Liver (tissue), 3 donors: ENCODE measurements around the gene NR3C1.

Source experiments
- GABPA ChIP-seq, 2 donors: IDR thresholded peaks in 1 of 2; conservative IDR thresholded peaks in 1 of 2; 2 replicates each; pipeline ENCODE4 v1.6.1; 2016; ENCODE audit warnings: antibody characterized with exemption in 2 of 2, mild to moderate bottlenecking in 1 of 2, moderate library complexity in 1 of 2
- RAD21 ChIP-seq, 2 donors: IDR thresholded peaks; 2 replicates each; pipeline ENCODE4 v1.6.1; 2016; ENCODE audit warnings: antibody characterized with exemption in 2 of 2, mild to moderate bottlenecking in 2 of 2
- TAF1 ChIP-seq: conservative IDR thresholded peaks from 2 replicates; pipeline ENCODE4 v1.6.1; 2016; ENCODE audit warnings: antibody characterized with exemption, mild to moderate bottlenecking
- ZBTB33 ChIP-seq: IDR thresholded peaks from 2 replicates; pipeline ENCODE4 v1.6.1; 2016; ENCODE audit warnings: antibody characterized with exemption
- TF ChIP-seq, protein P1 (sequence below): fragments of 150-350 bp; IDR thresholded peaks from 2 replicates; pipeline ENCODE4 v1.5.1; 2017; ENCODE audit warnings: improper control_type of control experiment, low read depth, low read length; ENCODE audit not compliant: missing input control
- TF ChIP-seq, protein P2 (sequence below): IDR thresholded peaks from 2 replicates; pipeline ENCODE4 v1.6.1; 2016; ENCODE audit warnings: antibody characterized with exemption
- TF ChIP-seq, protein P3 (sequence below): IDR thresholded peaks from 2 replicates; pipeline ENCODE4 v1.6.1; 2016; ENCODE audit warnings: antibody characterized with exemption
- donor health status: healthy.
- donor health status: healthy.

DNA sequence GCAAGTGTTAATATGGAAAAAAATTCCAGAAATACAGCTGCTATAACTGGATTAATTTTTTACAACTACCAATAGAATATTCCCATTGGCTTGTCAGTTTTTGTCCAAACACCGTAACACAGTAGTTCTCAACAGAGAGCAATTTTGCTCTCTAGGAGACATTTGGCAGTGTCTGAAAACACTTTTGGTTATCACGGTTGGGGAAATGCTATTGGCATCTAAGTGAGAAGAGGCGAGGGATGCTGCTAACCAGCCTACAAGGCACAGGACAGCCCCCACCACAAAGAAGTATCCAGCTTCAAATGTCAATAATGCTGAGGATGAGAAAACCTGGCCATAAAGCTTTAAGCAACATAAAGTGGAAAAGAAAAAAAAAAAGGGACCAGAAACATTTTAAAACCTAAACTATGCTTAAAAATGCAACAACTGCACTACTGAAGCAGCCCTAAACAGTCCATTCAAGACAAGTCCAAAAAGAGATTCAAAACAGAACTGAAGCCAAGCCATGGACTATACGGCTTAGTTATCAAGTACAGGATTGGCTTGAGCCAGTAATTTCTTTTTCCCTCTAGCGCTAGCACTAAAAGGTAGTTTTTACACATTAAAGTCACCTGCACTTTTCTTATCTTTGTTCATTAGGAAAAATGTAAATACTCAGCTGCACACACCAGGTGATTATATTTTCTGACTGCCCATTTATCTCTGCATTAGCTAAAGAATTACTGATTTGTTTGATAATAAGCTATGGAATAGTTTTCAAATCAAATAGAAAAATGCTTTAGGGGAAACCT, 83.9 kb downstream of the NR3C1 start:
- TF ChIP-seq, protein P1, sequence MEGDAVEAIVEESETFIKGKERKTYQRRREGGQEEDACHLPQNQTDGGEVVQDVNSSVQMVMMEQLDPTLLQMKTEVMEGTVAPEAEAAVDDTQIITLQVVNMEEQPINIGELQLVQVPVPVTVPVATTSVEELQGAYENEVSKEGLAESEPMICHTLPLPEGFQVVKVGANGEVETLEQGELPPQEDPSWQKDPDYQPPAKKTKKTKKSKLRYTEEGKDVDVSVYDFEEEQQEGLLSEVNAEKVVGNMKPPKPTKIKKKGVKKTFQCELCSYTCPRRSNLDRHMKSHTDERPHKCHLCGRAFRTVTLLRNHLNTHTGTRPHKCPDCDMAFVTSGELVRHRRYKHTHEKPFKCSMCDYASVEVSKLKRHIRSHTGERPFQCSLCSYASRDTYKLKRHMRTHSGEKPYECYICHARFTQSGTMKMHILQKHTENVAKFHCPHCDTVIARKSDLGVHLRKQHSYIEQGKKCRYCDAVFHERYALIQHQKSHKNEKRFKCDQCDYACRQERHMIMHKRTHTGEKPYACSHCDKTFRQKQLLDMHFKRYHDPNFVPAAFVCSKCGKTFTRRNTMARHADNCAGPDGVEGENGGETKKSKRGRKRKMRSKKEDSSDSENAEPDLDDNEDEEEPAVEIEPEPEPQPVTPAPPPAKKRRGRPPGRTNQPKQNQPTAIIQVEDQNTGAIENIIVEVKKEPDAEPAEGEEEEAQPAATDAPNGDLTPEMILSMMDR, result no peak
- TF ChIP-seq, protein P2, sequence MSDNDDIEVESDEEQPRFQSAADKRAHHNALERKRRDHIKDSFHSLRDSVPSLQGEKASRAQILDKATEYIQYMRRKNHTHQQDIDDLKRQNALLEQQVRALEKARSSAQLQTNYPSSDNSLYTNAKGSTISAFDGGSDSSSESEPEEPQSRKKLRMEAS, result no peak
- TF ChIP-seq, protein P3, sequence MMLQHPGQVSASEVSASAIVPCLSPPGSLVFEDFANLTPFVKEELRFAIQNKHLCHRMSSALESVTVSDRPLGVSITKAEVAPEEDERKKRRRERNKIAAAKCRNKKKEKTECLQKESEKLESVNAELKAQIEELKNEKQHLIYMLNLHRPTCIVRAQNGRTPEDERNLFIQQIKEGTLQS, result no peak
- no peak for TF ChIP-seq TAF1
- no peak for TF ChIP-seq RAD21 (IDR thresholded peaks at IDR 0.05)
- TF ChIP-seq GABPA (IDR thresholded peaks at IDR 0.05 in 1 of 2, conservative IDR thresholded peaks at IDR 0.05 in 1 of 2), result no peak
- TF ChIP-seq ZBTB33, result no peak
